Renal cortex interstitium (tissue), 15 donors: Measurements from ENCODE around the gene TMED4. TPM values are rescaled to one million over a fixed set of nuclear protein-coding genes. Genes with fewer than 3 reads are reported as not detected.

ENCODE experiments used
- DNase-seq, 11 donors: peaks; one replicate each; pipeline ENCODE4 v3.0.0-alpha.2; 2013; ENCODE audit warnings: low read depth in 9 of 11, low spot score in 4 of 11; ENCODE audit errors: extremely low read depth in 1 of 11
- long read RNA-seq, 16 experiments: transcript quantifications; one replicate each; lab custom pipeline, GENCODE V29; 2026
- polyA plus RNA-seq, 3 donors: library from polyadenylated mRNA; unstranded; fragments of 120-200 nt; gene quantifications; one replicate each; pipeline ENCODE4 v1.2.1, GENCODE V29; 2013; ENCODE audit not compliant: insufficient read length in 3 of 3

The TMED4 gene
- polyA plus RNA-seq, result 100 to 1,000 TPM; 134 to 175 (median 142) TPM
- long read RNA-seq, donor 1, transcript TMED4-205 (4 exons, 1,755 nt), result minor isoform, 10 of 60 reads
- long read RNA-seq, donor 1, transcript TMED4-203 (5 exons, 2,322 nt), result major isoform, 44 of 60 reads
- long read RNA-seq, donor 1, partial matches to known transcripts, result 6 of 60 reads
- long read RNA-seq, donor 1, other reads (novel, unspliced or antisense), result 0 of 60 reads
- long read RNA-seq, donor 2, transcript TMED4-205 (4 exons, 1,755 nt), result minor isoform, 9 of 43 reads
- long read RNA-seq, donor 2, transcript TMED4-203 (5 exons, 2,322 nt), result major isoform, 32 of 43 reads
- long read RNA-seq, donor 2, partial matches to known transcripts, result 0 of 43 reads
- long read RNA-seq, donor 2, other reads (novel, unspliced or antisense), result 0 of 43 reads
- long read RNA-seq, donor 3, transcript TMED4-205 (4 exons, 1,755 nt), result minor isoform, 18 of 85 reads
- long read RNA-seq, donor 3, transcript TMED4-203 (5 exons, 2,322 nt), result major isoform, 67 of 85 reads
- long read RNA-seq, donor 3, partial matches to known transcripts, result 0 of 85 reads
- long read RNA-seq, donor 3, other reads (novel, unspliced or antisense), result 0 of 85 reads
- long read RNA-seq, donor 4, transcript TMED4-203 (5 exons, 2,322 nt), result major isoform, 34 of 47 reads
- long read RNA-seq, donor 4, transcript TMED4-205 (4 exons, 1,755 nt), result minor isoform, 12 of 47 reads
- long read RNA-seq, donor 4, partial matches to known transcripts, result 0 of 47 reads
- long read RNA-seq, donor 4, other reads (novel, unspliced or antisense), result 0 of 47 reads
- long read RNA-seq, donor 5, result 0 reads
- long read RNA-seq, donor 6, transcript TMED4-205 (4 exons, 1,755 nt), result minor isoform, 18 of 65 reads
- long read RNA-seq, donor 6, transcript TMED4-203 (5 exons, 2,322 nt), result major isoform, 39 of 65 reads
- long read RNA-seq, donor 6, partial matches to known transcripts, result 5 of 65 reads
- long read RNA-seq, donor 6, other reads (novel, unspliced or antisense), result 0 of 65 reads
- long read RNA-seq, donor 7, transcript TMED4-205 (4 exons, 1,755 nt), result minor isoform, 16 of 80 reads
- long read RNA-seq, donor 7, transcript TMED4-203 (5 exons, 2,322 nt), result major isoform, 52 of 80 reads
- long read RNA-seq, donor 7, partial matches to known transcripts, result 5 of 80 reads
- long read RNA-seq, donor 7, other reads (novel, unspliced or antisense), result 6 of 80 reads
- long read RNA-seq, donor 8, result 0 reads
- long read RNA-seq, donor 9, transcript TMED4-203 (5 exons, 2,322 nt), result major isoform, 40 of 52 reads
- long read RNA-seq, donor 9, transcript TMED4-205 (4 exons, 1,755 nt), result minor isoform, 11 of 52 reads
- long read RNA-seq, donor 9, partial matches to known transcripts, result 0 of 52 reads
- long read RNA-seq, donor 9, other reads (novel, unspliced or antisense), result 0 of 52 reads
- long read RNA-seq, donor 10, transcript TMED4-205 (4 exons, 1,755 nt), result minor isoform, 14 of 62 reads
- long read RNA-seq, donor 10, transcript TMED4-203 (5 exons, 2,322 nt), result major isoform, 42 of 62 reads
- long read RNA-seq, donor 10, partial matches to known transcripts, result 5 of 62 reads
- long read RNA-seq, donor 10, other reads (novel, unspliced or antisense), result 0 of 62 reads
- long read RNA-seq, donor 11, transcript TMED4-205 (4 exons, 1,755 nt), result minor isoform, 10 of 33 reads
- long read RNA-seq, donor 11, transcript TMED4-203 (5 exons, 2,322 nt), result major isoform, 23 of 33 reads
- long read RNA-seq, donor 11, partial matches to known transcripts, result 0 of 33 reads
- long read RNA-seq, donor 11, other reads (novel, unspliced or antisense), result 0 of 33 reads
- long read RNA-seq, donor 12, transcript TMED4-203 (5 exons, 2,322 nt), result minor isoform, 13 of 29 reads
- long read RNA-seq, donor 12, transcript TMED4-205 (4 exons, 1,755 nt), result major isoform, 16 of 29 reads
- long read RNA-seq, donor 12, partial matches to known transcripts, result 0 of 29 reads
- long read RNA-seq, donor 12, other reads (novel, unspliced or antisense), result 0 of 29 reads
- long read RNA-seq, donor 13, result 0 reads
- long read RNA-seq, donor 14, transcript TMED4-205 (4 exons, 1,755 nt), result minor isoform, 17 of 65 reads
- long read RNA-seq, donor 14, transcript TMED4-203 (5 exons, 2,322 nt), result major isoform, 44 of 65 reads
- long read RNA-seq, donor 14, partial matches to known transcripts, result 0 of 65 reads
- long read RNA-seq, donor 14, other reads (novel, unspliced or antisense), result 0 of 65 reads
- long read RNA-seq, donor 15, transcript TMED4-205 (4 exons, 1,755 nt), result minor isoform, 8 of 26 reads
- long read RNA-seq, donor 15, transcript TMED4-203 (5 exons, 2,322 nt), result major isoform, 18 of 26 reads
- long read RNA-seq, donor 15, partial matches to known transcripts, result 0 of 26 reads
- long read RNA-seq, donor 15, other reads (novel, unspliced or antisense), result 0 of 26 reads
- long read RNA-seq, donor 16, transcript TMED4-205 (4 exons, 1,755 nt), result minor isoform, 40 of 268 reads
- long read RNA-seq, donor 16, transcript TMED4-203 (5 exons, 2,322 nt), result major isoform, 95 of 268 reads
- long read RNA-seq, donor 16, transcript TMED4-204 (3 exons, 1,950 nt), result minor isoform, 5 of 268 reads
- long read RNA-seq, donor 16, partial matches to known transcripts, result 118 of 268 reads
- long read RNA-seq, donor 16, other reads (novel, unspliced or antisense), result 9 of 268 reads

DNA sequence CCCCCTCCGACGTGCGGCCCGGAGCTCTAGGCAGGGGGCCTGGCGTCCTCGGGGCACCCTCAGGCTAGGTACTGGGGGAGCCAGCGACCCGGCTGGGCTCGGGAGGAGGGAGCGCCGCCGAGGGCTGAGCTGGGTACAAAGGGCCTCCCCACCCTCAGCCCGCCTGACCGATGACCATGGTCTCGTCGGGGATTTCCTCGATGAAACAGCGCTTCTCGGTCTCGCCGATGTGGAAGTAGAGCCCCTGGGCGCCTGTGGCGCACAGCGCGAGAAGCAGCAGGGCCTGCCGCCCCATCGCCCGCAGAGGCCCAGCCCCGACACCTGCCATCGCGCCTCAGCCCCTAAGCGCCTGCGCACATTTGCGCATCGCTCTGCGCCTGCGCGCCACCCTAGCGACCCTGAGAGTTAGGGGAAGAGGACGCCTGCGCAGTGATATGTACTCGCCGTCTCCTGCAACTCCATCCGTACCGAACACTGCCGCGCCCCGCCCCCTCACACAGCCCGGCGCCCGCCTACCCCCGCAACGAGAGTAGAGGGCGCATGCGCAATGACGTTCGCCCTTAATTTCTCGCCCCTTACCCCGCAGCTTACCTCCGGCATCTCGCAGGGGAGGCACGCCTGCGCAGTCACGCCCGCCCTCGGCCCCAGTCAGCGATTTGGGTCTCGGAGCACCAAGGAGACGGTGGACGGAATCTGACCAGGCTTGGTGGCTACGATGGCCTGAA is at the start of gene TMED4:
TSS of gene TMED4 (minus strand) at position 353 of the 725 bp plus-strand sequence. CDS start at position 328, 25 bp downstream.
- peak; percentile 96 to 100 (median 98) for DNase-seq

GRCh38 chr7:44631458-44632115 is 49.6 kb upstream of the TMED4 start:
- peak in 2 of 11 donors; percentile 28 to 34 for DNase-seq

DNA sequence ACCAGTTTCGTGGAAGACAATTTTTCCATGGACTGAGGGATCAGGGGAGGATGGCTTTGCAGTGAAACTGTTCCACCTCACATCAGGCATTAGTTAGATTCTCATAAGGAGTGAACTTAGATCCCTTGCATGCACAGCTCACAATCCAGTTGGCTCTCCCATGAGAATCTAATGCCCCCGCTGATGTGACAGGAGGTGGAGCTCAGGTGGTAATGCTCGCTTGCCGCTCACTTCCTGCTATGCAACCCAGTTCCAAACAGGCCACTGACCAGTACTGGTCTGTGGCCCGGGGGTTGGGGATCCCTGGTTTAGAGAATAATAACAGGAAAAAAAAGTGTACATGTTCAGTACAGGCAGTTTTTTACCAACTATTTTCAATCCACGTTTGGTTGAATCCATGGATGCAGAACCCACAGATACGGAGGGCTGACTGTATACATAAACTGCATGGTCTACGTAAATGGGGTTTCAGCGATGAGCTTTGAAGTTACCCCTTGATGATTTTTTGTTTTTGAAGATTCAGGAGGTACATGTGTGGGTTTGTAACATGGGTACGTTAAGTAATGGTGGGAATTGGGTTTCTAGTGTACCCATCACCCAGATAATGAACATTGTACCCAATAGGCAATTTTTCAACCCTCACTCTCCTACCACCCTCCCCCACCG is 48.9 kb upstream of the TMED4 start:
- no peak for DNase-seq

- DNase-seq, result no peak
Observed at GRCh38 chr7:44629829-44630522, 47.9 kb upstream of the TMED4 start.

GRCh38 chr7:44626620-44627019 is 44.6 kb upstream of the TMED4 start:
- DNase-seq, result no peak

DNA sequence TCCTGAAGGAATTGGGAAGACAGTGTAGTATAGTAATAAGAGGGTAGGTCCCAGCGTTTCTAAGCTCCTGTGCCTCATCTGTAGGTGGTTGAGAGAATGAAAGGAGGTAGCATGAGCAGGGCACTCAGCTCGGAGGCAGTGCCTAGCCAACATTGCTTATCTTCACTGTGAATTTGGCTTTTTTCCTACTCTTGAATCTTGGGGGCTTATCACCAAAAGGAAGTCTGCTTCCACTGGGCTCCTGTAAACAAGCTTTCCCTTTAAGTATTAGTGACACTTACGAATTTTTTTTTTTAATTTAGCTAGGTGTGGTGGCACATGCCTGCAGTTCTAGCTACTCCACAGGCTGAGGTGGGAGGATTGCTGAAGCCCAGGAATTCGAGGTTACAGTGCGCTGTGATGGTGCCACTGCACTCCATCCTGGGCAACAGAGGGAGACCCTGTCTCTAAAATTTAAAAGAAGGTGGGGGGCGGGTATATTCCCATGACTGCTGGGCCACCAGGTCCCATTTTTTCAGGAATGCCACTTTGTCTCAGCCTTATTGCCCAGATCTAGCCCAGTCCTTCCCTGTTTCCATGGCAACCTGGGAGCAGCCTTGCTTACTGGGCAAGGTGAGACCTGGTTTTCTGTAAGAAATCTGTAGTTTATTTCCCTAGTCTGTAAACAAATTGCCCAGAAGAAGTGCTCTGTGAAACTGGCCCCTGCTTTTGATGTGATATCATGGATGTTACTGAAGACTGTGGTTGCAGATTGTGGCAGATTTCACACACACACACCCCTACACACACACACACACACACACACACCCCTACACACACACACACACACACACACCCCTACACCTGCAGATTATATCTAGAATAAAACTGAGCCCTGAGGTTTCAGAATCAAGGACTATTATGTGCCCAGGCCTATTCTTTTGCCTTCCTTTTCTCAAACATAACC is 43.8 kb upstream of the TMED4 start:
- no peak for DNase-seq

DNA sequence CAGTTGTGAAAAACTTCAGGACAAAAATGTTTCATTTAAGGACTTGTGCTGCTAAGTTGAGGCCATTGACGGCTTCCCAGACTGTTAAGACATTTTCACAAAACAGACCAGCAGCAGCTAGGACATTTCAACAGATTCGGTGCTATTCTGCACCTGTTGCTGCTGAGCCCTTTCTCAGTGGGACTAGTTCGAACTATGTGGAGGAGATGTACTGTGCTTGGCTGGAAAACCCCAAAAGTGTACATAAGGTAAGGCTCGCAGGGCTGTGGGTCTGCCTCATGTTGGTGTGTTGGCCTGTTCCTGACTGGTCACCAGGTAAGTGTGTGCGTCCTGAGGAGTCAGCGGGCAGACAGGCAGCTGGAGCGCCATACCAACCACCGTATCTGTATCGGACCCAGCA is 42.3 kb upstream of the TMED4 start:
- no peak for DNase-seq

DNA sequence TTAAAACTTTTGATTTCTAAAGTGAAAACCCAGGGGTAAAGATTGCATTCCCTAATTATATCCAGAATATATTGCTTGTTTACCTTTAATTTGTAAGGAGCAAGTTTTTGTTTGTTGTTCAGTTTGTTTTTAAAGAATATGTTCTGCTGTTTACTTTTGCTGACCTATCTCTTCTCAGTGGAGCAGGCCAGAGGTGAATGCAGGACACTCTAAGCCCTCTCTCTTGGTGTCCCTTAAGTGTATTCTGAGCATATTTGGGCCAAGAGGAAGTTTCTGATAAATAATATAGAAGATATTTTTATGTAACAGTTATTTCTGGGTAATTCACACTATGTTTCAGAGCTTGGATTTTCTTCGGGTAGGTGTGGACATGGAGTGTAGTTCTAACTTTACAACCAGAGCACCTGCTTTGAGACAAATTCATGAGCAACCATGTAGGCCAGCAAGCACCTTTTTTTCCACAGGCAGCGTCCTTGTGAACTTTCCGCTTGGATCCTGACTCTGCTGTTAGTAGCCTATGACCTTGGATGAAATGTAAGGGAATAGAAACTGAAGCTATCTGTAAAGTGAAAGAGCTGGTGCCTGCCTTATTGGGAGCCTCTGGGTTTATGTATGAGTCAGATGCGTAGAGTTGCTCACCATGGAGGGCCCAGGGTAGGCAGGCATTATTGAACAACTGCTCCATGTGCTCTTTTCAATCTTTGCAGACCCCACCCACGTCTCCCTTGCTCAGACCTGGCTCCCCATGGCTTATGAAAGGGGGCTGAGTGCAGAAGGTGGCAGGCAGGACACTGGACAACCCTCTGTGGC is 40.5 kb upstream of the TMED4 start:
- DNase-seq, result no peak

DNA sequence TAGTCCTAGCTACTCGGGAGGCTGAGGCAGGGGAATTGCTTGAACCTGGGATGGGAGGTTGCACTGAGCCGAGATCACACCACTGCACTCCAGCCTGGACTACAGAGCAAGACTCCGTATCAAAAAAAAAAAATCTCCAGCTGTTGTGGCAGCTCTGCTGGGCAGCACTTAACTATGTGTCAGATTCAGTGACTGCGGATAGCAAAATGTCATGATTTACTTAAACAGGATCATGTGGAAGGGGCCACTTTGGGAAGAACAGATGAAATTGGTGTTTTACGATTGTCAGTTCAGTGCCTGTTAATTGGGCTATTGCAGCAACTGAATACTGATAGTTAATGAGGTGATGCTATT is 39.7 kb upstream of the TMED4 start:
- DNase-seq, result no peak

GRCh38 chr7:44621034-44621749 is 39.2 kb upstream of the TMED4 start:
- DNase-seq, result no peak

DNA sequence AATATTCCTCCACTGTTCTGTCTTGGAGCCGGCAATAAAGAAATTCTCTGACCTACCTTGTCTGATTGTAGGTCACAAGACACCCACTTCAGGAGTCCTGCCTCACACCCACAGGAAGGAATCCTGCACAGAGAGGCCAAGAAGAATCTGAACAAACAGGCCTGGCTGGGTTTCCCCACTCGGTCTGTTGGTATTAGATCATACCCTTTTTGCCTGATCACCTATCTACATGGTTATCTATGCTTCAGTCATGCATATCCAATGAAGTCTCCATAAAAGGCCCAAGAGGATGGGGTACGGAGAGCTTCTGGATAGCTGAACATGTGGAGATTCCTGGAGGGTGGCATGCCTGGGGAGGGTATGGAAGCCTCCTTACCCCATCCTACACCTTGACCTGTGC is 36.7 kb upstream of the TMED4 start:
- DNase-seq, result no peak

DNA sequence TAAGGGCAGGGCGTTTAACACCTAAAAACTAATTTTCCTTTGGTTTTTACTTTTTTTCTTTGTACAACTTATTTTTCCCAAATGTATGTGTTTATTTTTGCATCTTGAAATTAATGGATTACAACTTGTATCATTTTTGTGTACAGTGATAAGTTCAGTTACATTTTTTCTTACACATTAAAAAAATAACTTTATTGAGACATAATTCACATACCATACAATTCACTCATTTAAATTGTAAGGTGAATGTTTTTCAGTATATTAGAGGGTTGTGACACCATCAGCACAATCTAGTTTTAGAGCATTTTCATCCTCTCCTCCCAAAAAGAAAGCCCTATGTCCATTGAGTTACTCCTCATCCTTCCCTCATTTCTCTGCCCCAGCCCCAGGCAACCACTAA is 36.0 kb upstream of the TMED4 start:
- DNase-seq, result no peak
